ENCODE results near the gene CCDC92. TPM values are rescaled to one million over a fixed set of nuclear protein-coding genes. Genes with fewer than 3 reads are reported as not detected.

CCDC92 gene
- total and polyA plus RNA-seq, 2 donors from 2014 or later = 39.3 to 41.4 TPM

DNA sequence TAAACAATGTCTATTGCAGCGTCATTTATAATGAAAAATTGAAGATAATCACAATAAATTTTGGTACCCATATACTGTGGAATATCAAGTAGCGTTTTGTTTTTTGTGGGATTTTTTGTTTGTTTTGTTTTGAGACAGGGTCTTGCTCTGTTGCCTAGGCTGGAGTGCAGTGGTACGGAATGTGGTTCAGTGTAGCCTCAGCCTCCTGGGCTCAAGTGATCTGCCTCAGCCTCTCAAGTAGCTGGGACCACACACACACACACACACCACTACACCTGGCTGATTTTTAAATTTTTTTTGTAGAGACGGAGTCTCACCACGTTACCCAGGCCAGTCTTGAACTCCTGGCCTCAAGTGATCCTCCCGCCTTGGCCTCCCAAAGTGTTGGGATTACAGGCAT is 6.9 kb upstream of the CCDC92 start:
- H3K9ac ChIP-seq (ENCODE audit: low read length in 3 of 3) = no peak overlapping the region
- FAIRE-seq = no peak

GRCh38 chr12:123976227-123976826 is 3.7 kb upstream of the CCDC92 start:
- TF ChIP-seq CTCF (IDR thresholded peaks at IDR 0.05; ENCODE audit: borderline replicate concordance, extremely low read depth, insufficient read depth) = no peak
- FAIRE-seq = no peak

More for the DNA sequence above, 6.9 kb upstream of the CCDC92 start:
- peaks cover 0 to 5% (median 4%) of the 10 kb centered on the region in 3 donors for H3K4me1 ChIP-seq (ENCODE audit: control insufficient read depth in 2 of 3, insufficient read depth in 2 of 3, low read depth in 1 of 3, low read length in 3 of 3)
- H3K4me3 ChIP-seq (ENCODE audit: low read length in 3 of 3) = no peak overlapping the region
- H3K27ac ChIP-seq (ENCODE audit: low read depth in 2 of 2, low read length in 2 of 2) = no peak overlapping the region
- intact Hi-C loops (cut with DNase I) = no loop called here
- peaks cover 0 to 10% (median 3%) of the 10 kb centered on the region in 3 donors for H3K36me3 ChIP-seq (ENCODE audit: control insufficient read depth in 2 of 3, insufficient read depth in 3 of 3, low read length in 3 of 3)
- TF ChIP-seq CTCF (IDR thresholded peaks at IDR 0.05; ENCODE audit: borderline replicate concordance, extremely low read depth, insufficient read depth) = no peak
- no peaks in the 10 kb centered on the region for H3K27me3 ChIP-seq (ENCODE audit: control insufficient read depth, insufficient read depth, low read length)
- DNase-seq = no peak
- no peaks in the 10 kb centered on the region for H3K9me3 ChIP-seq (ENCODE audit: control insufficient read depth in 2 of 3, insufficient read depth in 1 of 3, low read length in 3 of 3)

DNA sequence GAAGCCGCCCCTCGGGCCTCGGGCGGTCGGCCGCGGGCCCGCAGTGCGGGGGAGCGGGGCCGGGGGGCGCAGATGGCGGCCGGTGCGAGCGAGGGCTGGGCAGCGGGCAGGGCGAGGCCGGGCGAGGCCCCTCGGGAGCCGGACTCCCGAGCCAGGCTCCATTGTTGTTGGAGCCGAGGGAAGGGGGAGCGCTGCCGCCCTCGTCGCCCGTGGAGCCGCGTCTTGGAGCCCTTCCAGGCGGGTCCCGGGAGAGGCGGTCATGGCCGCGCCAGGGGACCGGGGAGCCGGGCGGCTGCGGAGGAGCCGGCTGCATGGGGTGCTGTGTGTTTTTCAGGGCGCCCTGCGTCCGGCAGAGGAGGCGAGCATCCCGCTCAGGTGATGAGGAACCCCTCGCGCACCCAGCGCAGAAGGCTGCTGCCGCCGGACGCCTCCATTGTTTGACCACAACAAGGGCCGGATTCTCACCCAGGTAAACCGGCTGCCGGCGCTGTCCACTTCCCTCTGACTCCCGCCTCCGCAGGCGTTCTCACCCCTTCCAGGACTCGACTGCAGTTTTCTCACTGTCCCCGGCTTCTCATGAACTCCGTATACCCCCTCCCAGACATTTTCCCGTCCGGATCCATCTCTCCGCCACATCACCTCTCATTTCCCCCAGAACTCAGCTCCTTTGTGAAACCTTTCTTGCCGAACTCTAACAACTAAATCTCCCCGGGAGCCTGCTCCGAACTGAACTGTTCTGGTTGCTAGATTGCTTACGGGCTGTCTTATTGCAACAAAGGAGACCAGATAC is 1.1 kb upstream of the CCDC92 start:
- DNase-seq (peak; percentile 53 to 85 (median 61)), FAIRE-seq (no peak)
- no peak for TF ChIP-seq CTCF (IDR thresholded peaks at IDR 0.05; ENCODE audit: borderline replicate concordance, extremely low read depth, insufficient read depth)
- Histone ChIP-seq H3K27me3 (ENCODE audit: control insufficient read depth, insufficient read depth, low read length) (no peaks in the 10 kb centered on the region), H3K36me3 (ENCODE audit: control insufficient read depth in 2 of 3, insufficient read depth in 3 of 3, low read length in 3 of 3) (peaks cover 0 to 6% (median 3%) of the 10 kb centered on the region in 3 donors), H3K4me1 (ENCODE audit: control insufficient read depth in 2 of 3, insufficient read depth in 2 of 3, low read depth in 1 of 3, low read length in 3 of 3) (peaks cover 0 to 6% (median 5%) of the 10 kb centered on the region in 3 donors), H3K9me3 (ENCODE audit: control insufficient read depth in 2 of 3, insufficient read depth in 1 of 3, low read length in 3 of 3) (no peaks in the 10 kb centered on the region), H3K27ac (ENCODE audit: low read depth in 2 of 2, low read length in 2 of 2) (peak overlapping the region; percentile 58 to 67), H3K4me3 (ENCODE audit: low read length in 3 of 3) (peak overlapping the region; percentile 66 to 75 (median 71)), H3K9ac (ENCODE audit: low read length in 3 of 3) (peak overlapping the region; percentile 55 to 73 (median 56))
- intact Hi-C loops (cut with DNase I) = no loop called here

More at GRCh38 chr12:123976227-123976826, 3.7 kb upstream of the CCDC92 start:
- Histone ChIP-seq H3K27ac (ENCODE audit: low read depth in 2 of 2, low read length in 2 of 2) (no peak overlapping the region), H3K9ac (ENCODE audit: low read length in 3 of 3) (no peak overlapping the region), H3K27me3 (ENCODE audit: control insufficient read depth, insufficient read depth, low read length) (no peaks in the 10 kb centered on the region), H3K4me1 (ENCODE audit: control insufficient read depth in 2 of 3, insufficient read depth in 2 of 3, low read depth in 1 of 3, low read length in 3 of 3) (peaks cover 0 to 6% (median 5%) of the 10 kb centered on the region in 3 donors), H3K36me3 (ENCODE audit: control insufficient read depth in 2 of 3, insufficient read depth in 3 of 3, low read length in 3 of 3) (peaks cover 0 to 10% (median 3%) of the 10 kb centered on the region in 3 donors), H3K4me3 (ENCODE audit: low read length in 3 of 3) (no peak overlapping the region), H3K9me3 (ENCODE audit: control insufficient read depth in 2 of 3, insufficient read depth in 1 of 3, low read length in 3 of 3) (no peaks in the 10 kb centered on the region)
- DNase-seq = no peak
- intact Hi-C loops (cut with DNase I) = no loop called here

All from kidney (tissue), 14 donors.